SK-N-MC (cell line): Measurements from ENCODE around the gene SUMO1.

ENCODE experiments used
- DNase-seq: peaks from one replicate; pipeline ENCODE4 v3.0.0-alpha.2; 2011; ENCODE audit warnings: low read depth, low spot score
- H3K27ac ChIP-seq: fragments of 200-600 bp; sonication (generic); 2 replicates; pipeline ENCODE4 v1.5.1; 2016; ENCODE audit warnings: mixed run types
- H3K36me3 ChIP-seq: fragments of 200-600 bp; sonication (generic); 2 replicates; pipeline ENCODE4 v1.6.1; 2017; ENCODE audit warnings: antibody characterized with exemption, low read length, mixed read lengths; ENCODE audit not compliant: insufficient read depth
- H3K4me3 ChIP-seq: fragments of 200-600 bp; sonication (generic); 2 replicates; pipeline ENCODE4 v1.5.1; 2016
- H3K9ac ChIP-seq: fragments of 200-600 bp; sonication (generic); 2 replicates; pipeline ENCODE4 v1.8.0; 2017; ENCODE audit warnings: mixed run types, mixed read lengths; ENCODE audit not compliant: insufficient read length
- H3K9me3 ChIP-seq: fragments of 200-600 bp; sonication (generic); 2 replicates; pipeline ENCODE4 v1.6.1; 2017; ENCODE audit warnings: low read depth, mild to moderate bottlenecking, antibody characterized with exemption, low read length, moderate library complexity, mixed read lengths
- EZH2 ChIP-seq: fragments of 200-600 bp; sonication (generic); IDR thresholded peaks from one replicate; pipeline ENCODE4 v1.6.1; 2017; ENCODE audit warnings: antibody characterized with exemption
- FOXP2 ChIP-seq: optimal IDR thresholded peaks from 2 replicates; pipeline ENCODE3; 2011; ENCODE audit warnings: mild to moderate bottlenecking, moderate library complexity; ENCODE audit not compliant: insufficient read depth; ENCODE audit errors: extremely low read length, control extremely low read depth
- POLR2AphosphoS5 ChIP-seq: IDR thresholded peaks from 2 replicates; pipeline ENCODE4 v1.6.1; 2012; ENCODE audit warnings: mild to moderate bottlenecking, low read depth, low read length, borderline replicate concordance

The SUMO1 gene

DNA sequence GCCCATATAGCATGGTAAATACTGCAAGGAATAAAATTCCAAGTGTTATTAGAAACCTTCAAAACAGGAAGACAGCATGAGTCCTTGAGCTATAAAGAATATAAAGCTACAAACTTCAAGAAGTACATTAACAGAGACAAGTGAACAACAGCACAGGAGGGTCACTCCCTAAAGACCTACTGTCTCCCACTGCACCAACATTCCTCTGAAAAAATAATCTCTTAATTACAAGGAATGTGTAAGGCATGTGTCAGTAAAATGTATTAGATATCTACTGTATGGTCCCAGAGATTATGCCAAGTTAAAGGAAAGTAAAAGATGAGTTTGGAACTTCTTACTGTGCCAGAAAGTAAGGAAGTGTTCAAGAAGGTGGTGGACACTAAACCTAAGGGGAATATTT is 29.9 kb downstream of the SUMO1 start:
- Histone ChIP-seq H3K27ac (0 out of 2 replicates have a peak overlapping the region, but pooled peaks have one; percentile 21), H3K4me3 (no peak overlapping the region), H3K9ac (no peak overlapping the region), H3K36me3 (peaks cover 63% of the 10 kb centered on the region), H3K9me3 (no peaks in the 10 kb centered on the region)
- TF ChIP-seq POLR2AphosphoS5 (no peak), FOXP2 (no peak), EZH2 (no peak)
- no peak for DNase-seq

DNA sequence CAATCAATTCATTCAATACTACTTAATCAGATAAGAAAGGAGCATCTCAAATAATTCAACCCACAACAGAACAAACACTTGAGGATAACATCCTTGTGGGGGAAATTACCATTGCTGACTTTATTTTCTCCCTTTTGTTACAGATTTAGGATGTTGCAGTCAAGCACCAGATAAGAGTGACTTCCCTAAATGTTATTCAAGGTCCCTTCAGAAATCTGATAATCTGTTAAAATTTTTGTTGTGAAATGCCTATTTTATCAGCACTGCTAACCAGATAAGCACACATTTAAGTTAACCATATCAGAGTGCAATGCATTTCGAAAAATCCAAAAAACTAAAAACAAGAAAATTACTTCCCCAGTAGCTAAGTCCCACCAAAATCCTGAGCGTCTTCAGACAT is 33.5 kb downstream of the SUMO1 start:
- TF ChIP-seq FOXP2 (no peak), EZH2 (no peak), POLR2AphosphoS5 (no peak)
- no peaks in the 10 kb centered on the region for H3K9me3 ChIP-seq
- peaks cover 43% of the 10 kb centered on the region for H3K36me3 ChIP-seq
- no peak overlapping the region for H3K9ac ChIP-seq
- DNase-seq = no peak
- no peak overlapping the region for H3K27ac ChIP-seq
- H3K4me3 ChIP-seq = no peak overlapping the region

DNA sequence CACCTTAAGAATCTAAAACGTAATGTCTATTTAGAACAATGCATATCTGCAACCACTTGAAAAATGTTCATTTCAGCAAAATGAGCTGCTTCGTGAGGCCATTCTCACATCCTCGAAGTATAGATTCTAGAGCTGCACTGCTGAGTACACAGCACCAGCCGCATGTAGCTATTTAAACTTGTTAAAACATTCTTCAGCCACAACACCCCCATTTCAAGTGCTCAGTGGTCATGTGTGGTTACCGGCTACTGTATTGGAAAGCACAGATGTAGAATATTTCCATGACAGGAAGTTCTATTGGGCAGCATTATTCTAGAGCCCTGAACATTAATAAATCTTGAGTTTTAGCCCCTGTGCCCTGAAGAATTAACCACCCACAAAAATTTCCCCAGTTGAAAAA is 35.0 kb downstream of the SUMO1 start:
- TF ChIP-seq FOXP2 = no peak
- TF ChIP-seq EZH2 = no peak
- TF ChIP-seq POLR2AphosphoS5 = no peak
- H3K9ac ChIP-seq = no peak overlapping the region
- peak overlapping the region; percentile 31; the same call in 1 of the 2 replicates for H3K27ac ChIP-seq
- no peak overlapping the region for H3K4me3 ChIP-seq
- peaks cover 35% of the 10 kb centered on the region for H3K36me3 ChIP-seq
- no peak for DNase-seq
- H3K9me3 ChIP-seq = no peaks in the 10 kb centered on the region

DNA sequence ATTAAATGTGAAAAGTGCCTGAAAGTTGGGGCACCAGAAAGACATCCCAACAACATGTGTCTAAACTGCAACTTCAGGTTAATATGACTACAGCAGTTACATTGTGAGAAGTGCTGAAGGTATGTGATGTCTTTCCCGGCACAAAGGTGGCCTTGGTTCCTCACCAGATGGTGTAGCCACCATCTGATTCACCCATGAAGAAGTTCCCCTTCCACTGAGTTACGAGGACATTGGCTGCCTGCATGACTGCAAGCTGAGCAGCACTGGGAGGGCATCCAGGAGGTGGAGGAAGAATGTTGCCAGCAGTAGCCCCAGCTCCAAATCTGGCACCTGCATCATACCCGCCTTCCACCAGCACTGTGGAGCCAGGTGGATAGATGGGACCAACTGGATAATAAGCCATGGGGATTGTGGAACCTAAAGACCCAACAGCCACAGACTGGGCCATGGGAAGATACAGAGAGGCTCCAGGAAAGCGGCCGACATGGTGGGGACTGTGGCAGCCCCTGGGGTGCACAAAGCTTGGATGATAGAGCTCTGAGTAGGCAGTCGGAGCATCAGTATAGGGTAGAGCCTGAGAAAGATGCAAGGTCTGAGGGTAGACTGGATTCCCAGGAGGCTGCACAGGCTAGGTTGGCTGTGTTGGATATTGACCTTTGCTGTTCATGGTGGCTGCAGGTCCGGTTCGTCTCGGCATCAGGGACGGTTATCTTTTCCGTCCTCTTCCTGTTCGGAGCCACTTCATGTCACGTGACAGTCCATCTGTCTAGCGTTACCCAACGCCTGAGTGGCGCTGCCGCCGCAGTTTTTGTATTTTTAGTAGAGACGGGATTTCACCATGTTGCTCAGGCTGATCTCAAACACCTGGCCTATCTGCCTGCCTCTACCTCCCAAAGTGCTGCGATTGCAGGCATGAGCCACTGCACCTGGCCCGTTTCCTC is 36.9 kb downstream of the SUMO1 start:
- Histone ChIP-seq H3K9me3 (no peaks in the 10 kb centered on the region), H3K36me3 (peaks cover 18% of the 10 kb centered on the region), H3K9ac (no peak overlapping the region), H3K4me3 (no peak overlapping the region), H3K27ac (no peak overlapping the region)
- TF ChIP-seq EZH2 (no peak), POLR2AphosphoS5 (no peak; the same call in 1 of the 2 replicates), FOXP2 (no peak)
- DNase-seq = no peak

DNA sequence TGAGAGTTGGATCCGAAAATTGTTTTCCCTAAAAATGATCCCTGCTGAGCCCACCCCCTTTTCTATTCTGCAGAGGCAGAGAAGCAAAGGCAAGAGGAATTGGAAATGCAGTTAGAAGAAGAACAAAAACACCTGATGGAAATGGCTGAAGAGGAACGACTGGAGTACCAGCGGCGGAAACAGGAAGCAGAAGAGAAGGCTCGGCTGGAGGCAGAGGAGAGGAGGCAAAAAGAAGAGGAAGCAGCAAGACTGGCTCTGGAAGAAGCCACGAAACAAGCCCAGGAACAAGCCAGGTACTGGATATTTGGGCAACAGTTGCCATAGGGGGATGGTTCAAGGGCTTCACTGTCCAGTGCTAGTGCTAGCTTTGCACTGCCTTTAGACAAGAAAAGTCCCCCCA is 41.7 kb downstream of the SUMO1 start:
- no peak for DNase-seq
- H3K27ac ChIP-seq = no peak overlapping the region

DNA sequence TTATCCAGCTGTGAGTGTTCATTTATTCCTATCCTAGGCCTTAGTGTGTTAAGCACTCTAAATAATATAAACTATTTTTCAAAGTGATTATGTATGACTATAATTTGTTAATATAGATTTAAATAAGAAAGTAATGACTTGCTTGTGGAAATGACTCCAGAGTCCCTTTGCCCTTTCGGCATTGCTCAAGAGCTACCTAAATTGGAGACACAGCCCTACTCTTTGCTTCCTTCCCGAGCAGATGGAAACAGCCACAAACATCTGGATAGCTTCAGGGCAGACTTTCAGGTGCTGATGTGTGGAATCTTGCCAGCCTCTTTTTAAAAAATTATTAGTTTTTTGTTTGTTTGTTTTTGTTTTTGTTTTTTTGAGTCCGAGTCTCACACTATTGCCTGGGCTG is 44.0 kb downstream of the SUMO1 start:
- no peak for DNase-seq
- Histone ChIP-seq H3K9me3 (no peaks in the 10 kb centered on the region), H3K4me3 (no peak overlapping the region), H3K27ac (no peak overlapping the region), H3K36me3 (no peaks in the 10 kb centered on the region), H3K9ac (no peak overlapping the region)
- TF ChIP-seq FOXP2 = no peak
- no peak for TF ChIP-seq EZH2
- TF ChIP-seq POLR2AphosphoS5 = no peak

More for the DNA sequence above, 41.7 kb downstream of the SUMO1 start:
- Histone ChIP-seq H3K36me3 (no peaks in the 10 kb centered on the region; the same call in 1 of the 2 replicates), H3K4me3 (no peak overlapping the region), H3K9ac (no peak overlapping the region), H3K9me3 (no peaks in the 10 kb centered on the region)
- no peak for TF ChIP-seq FOXP2

DNA sequence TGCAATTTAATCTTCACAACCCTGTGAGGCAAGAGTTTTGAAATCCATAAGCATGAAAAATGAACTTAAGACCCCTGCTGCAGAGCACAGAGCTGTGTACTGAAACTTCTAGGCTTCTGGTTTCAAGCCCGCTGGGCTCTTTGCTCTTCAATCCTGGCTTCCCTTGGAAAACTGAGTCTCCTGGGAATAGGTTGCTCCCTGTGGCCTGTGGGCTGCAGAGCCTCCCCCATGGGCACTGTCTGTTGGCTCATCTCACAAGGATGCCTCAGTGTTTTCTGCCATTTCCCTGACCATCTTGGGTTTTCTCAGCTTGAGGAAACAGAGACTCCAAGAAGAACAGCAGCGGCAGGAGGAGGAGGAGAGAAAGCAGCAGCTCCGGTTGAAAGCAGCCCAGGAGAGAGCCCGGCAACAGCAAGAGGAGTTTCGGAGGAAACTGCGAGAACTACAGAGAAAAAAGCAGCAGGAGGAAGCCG is 44.5 kb downstream of the SUMO1 start:
- TF ChIP-seq FOXP2 (no peak), POLR2AphosphoS5 (no peak), EZH2 (no peak)
- H3K27ac ChIP-seq = no peak overlapping the region

DNA sequence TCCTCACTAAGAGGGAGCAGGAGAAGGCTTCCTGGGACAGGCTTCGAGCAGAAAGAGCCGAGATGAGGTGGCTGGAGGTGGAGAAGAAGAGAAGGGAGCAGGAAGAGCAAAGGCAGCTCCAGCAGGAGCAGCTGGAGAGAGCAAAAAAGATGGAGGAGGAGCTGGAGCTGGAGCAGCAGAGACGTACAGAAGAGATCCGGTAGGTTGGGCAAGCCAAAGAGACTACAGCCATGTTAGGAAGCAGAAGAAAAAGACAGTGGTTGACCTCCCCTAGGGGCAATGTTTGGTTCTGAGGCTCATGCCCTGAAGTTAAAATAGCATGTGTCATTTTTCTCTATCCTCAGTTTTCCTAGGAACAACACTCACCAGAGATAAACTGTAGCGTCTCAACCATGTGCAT is 45.1 kb downstream of the SUMO1 start:
- Histone ChIP-seq H3K27ac (no peak overlapping the region), H3K36me3 (no peaks in the 10 kb centered on the region), H3K9ac (no peak overlapping the region), H3K9me3 (no peaks in the 10 kb centered on the region), H3K4me3 (no peak overlapping the region)
- TF ChIP-seq FOXP2 (no peak), EZH2 (no peak), POLR2AphosphoS5 (no peak)
- DNase-seq = no peak

More for the DNA sequence above, 44.5 kb downstream of the SUMO1 start:
- H3K9ac ChIP-seq = peak overlapping the region; percentile 5
- no peak for DNase-seq
- H3K36me3 ChIP-seq = no peaks in the 10 kb centered on the region
- H3K4me3 ChIP-seq = no peak overlapping the region
- no peaks in the 10 kb centered on the region for H3K9me3 ChIP-seq

DNA sequence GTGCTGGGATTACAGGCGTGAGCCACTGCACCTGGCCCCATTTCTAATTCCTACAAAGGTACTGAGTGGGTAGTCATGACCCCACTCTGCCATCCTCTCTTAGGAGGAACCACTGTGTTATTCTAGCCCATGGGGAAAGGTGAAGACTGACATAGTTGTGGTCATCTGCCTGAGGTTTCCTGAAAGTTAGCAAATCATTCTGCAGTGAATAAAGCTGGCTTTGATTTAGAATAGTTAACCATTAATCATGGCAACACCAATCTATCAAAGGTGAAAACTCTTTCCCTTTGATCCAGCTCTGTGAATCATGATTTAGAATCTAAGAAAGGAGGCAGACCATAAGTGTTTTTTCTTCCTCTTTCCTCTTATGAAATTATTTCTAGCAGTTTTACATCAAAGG is 50.8 kb downstream of the SUMO1 start:
- no peak overlapping the region for H3K27ac ChIP-seq
- no peak for TF ChIP-seq EZH2
- TF ChIP-seq FOXP2 = no peak
- no peak for TF ChIP-seq POLR2AphosphoS5
- no peaks in the 10 kb centered on the region for H3K36me3 ChIP-seq
- no peak for DNase-seq
- no peak overlapping the region for H3K4me3 ChIP-seq
- no peak overlapping the region for H3K9ac ChIP-seq
- H3K9me3 ChIP-seq = no peaks in the 10 kb centered on the region
